GM21529 (cell line): Measurements from ENCODE around the gene LMF2.
"Not testable (repeated sequence)": the region's sequence is repeated elsewhere in the genome, so short reads cannot be mapped to it uniquely, and the experiment has no call there.

Experiments
- ATAC-seq: cut with Tn5 transposase; IDR thresholded peaks from one replicate; pipeline ENCODE4 v1.9.1; 2021; ENCODE audit not compliant: unreplicated experiment

LMF2 gene

DNA sequence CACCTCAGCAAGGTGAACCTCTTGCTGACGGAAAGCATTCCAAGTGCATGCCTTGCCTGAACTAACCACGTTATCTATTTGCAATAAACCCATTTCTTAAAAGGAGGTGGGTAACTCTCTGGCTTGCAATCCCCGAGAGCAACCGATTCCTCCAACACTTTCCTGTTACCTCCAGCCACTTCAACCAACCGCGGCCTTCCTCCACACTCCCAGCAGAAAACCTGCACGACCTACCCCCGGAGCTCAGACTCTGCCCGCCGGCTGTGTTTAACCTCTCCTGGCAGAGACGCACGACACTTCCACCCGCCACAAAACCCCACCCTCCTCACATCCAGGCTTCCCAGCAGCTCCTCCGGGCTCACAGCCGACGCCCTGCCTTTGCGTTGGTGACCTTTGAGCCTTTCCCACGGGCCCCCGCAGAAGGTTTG, 17.2 kb upstream of the LMF2 start:
- no peak for ATAC-seq

GRCh38 chr22:50523806-50524675, 16.5 kb upstream of the LMF2 start:
- ATAC-seq, result no peak

DNA sequence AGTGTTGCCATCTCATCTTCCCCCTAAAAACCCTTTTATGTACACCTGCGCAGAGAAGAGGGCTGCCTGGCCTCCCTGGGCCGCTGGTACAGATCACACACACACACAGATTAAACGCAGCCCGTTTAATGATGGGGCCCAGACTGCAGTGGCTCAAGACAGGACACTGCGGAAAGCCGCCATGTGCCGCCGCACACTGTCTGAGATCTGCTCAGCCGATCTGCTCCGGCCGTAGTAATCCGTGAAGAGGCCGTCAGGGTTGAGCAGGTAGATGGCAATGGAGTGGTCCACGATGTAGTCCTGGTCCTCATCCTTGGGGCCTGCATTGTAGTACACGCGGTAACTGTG, 15.9 kb upstream of the LMF2 start:
- no peak for ATAC-seq

DNA sequence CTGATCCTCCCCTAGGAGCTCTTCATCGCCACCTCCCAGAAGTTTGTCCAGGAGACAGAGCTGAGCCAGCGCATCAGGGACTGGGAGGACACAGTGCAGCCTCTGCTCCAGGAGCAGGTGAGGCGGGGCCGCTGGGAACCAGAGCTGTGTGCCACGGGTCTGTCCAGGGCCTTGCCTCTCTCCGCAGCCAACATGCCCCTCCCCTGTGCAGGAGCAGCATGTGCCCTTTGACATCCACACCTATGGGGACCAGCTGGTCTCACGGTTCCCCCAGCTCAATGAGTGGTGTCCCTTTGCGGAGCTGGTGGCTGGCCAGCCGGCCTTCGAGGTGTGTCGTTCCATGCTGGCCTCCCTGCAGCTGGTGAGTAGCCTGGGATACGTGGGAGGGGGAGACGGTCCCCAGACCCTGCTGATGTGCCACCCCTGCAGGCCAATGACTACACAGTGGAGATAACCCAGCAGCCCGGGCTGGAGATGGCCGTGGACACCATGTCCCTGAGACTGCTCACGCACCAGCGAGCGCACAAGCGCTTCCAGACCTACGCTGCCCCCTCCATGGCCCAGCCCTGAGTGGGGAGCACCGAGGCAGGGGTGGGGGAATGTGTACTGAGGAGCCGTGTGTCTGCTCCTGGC, 15.4 kb upstream of the LMF2 start:
- ATAC-seq, result no peak

- no peak for ATAC-seq
Measured at GRCh38 chr22:50522208-50522805, 14.8 kb upstream of the LMF2 start.

- ATAC-seq, result no peak
Measured at GRCh38 chr22:50521710-50522109, 14.2 kb upstream of the LMF2 start.

DNA sequence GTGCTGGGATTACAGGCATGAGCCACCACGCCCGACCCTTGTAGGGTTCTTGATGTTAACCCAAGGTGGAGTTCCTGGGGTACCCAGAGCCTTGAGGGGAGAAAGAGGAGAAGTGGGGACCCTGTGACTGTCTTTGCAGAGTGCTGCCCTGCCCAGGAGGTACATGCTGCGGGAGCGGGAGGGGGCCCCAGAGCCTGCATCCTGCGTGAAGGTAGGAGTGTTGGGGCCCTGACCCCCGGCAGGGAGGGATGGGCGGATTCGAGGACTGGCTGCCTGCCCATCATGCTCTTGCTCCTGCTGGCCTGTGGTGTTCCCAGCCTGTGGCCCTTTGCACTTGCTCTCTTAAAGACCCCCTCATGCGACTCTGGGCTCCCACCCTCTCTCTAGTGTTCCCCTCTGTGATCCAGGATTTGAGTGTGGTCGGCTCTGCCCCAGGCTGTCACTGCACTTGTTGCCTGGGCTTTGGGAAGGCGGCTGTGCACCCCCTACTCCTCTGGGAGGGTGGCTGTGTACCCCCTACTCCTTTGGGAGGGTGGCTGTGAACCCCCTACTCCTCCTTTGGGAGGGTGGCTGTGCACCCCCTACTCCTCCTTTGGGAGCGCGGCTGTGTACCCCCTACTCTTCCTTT, 13.4 kb upstream of the LMF2 start:
- ATAC-seq, result no peak

GRCh38 chr22:50520184-50520583, 12.7 kb upstream of the LMF2 start:
- ATAC-seq, result not testable (repeated sequence)

DNA sequence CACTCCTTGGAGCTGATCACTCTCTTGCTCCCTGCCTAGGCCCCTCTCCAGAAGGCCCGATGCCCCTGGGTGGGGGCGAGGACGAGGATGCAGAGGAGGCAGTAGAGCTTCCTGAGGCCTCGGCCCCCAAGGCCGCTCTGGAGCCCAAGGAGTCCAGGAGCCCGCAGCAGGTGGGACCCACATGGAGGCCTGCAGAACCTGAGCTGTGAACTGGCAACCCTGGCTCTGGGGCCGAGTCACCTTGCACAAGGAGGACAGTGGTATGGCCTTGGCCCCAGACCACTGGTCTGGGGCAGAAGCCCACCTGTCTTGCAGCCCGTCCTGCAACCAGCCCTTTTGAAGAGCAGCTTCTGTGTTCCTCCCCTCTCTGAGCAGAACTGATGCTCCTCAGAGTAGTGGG, 11.6 kb upstream of the LMF2 start:
- ATAC-seq, result no peak

- ATAC-seq, result no peak
Measured at GRCh38 chr22:50518606-50519005, 11.1 kb upstream of the LMF2 start.

- ATAC-seq, result no peak
Measured at GRCh38 chr22:50517495-50518260, 10.2 kb upstream of the LMF2 start.

DNA sequence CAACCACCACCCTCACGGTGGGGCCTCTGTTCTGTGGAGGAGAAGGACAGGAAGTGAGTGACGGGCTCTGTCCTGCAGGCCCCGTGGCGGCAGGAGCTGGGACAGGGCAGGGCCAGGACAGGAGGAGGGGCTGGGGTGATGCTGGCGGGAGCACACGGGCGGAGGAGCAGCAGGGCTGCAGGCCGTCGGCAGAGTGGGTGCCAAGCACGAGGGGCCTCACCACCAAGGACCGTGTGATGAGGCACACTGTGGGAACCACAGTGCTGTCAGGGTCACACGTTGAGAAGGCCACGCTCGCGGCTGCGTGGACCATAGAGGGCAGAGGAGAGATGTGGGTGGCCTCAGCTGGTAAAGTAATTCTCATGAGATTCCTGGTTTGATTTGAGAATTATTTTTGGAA, 9.4 kb upstream of the LMF2 start:
- no peak for ATAC-seq

- ATAC-seq, result no peak
Measured at GRCh38 chr22:50516068-50516467, 8.6 kb upstream of the LMF2 start.

GRCh38 chr22:50513175-50513574, 5.7 kb upstream of the LMF2 start:
- ATAC-seq, result no peak

- no peak for ATAC-seq
Measured at GRCh38 chr22:50508897-50509296, 1.4 kb upstream of the LMF2 start.

DNA sequence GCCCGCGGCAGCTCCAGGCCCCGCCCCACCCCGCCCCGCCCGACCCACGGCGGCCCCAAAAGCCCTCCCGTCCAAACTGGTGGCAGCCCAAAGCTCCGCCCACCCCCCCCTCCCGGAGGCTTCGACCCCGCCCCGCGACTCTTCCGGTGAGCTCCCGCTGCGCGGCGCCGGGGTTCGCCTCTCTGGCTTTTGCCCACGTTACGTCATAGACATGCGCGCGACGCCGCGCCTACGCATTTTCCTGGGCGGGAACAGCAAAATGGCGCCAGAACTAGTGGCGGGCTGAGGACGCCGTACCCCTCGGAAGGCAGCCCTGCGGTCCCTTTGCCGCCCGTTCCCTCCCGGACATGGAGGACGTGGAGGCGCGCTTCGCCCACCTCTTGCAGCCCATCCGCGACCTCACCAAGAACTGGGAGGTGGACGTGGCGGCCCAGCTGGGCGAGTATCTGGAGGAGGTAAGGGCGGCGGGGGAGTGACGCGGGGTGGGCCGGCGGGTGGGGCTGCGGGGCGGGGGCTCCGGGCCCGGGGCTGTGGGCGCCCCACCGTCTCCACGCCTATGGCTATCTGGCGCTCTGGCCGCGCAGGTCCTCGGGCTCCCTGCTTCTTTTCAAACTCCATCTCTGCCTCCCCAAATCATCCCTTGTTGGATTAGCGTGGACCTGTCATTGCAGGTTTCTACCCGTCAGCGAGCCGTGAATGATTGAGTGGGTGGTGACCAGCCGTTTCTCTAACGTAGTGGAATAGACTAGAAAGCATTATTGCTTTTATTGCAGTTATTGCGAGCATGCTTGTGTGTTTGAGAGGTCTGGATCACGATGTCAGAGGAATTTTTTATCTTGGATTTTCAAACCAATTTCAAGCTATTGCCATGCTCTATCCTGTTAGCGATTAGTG, 736 bp upstream of the LMF2 start, which contains the start of gene NCAPH2:
TSS of gene NCAPH2 (plus strand) at position 234 of the 894 bp plus-strand sequence. CDS start at position 348, 114 bp downstream.
- ATAC-seq, result peak; percentile 58

DNA sequence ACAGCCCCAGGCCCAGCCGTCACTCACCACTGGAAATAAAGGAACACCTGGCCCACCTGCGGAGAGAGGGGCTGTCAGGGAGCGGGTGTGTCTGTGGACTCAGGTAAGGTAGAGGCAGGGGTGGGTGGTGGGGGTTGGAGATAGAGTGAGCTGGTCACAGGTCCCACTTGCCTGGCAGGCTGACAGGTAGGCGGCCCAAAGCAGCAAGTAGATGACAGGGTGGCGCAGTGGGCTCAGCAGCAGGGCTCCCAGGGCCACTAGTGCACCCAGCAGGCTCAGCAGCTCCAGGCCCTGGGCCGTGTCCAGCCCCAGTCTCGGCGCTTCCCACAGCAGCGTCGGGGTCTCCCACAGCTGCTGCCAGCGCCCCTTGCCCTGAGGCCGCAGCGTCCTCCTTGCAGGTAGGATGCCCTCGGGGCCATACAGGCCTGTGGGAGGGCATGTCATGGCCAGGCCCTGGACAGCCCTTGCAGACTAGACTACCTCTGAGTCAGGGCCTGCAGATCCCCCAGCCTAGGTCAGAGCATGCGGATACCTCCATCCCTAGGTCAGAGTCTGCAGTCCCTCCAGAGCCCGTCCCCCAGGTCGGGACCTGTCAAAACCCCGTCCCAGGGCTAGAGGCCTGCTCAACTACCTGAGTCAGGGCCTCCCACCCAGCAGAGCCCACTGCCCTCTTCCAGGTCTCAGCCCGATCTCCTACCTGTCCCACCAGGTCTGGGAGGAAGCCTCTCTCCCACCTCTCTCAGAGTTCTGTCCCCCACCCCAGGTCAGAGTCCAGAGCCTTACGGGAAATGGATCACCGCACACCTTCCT, 686 bp downstream of the LMF2 start:
- no peak for ATAC-seq

GRCh38 chr22:50505776-50506610, 1.5 kb downstream of the LMF2 start:
- ATAC-seq, result no peak
